Measurements from ENCODE around the gene ASTN2.

The ASTN2 gene

DNA sequence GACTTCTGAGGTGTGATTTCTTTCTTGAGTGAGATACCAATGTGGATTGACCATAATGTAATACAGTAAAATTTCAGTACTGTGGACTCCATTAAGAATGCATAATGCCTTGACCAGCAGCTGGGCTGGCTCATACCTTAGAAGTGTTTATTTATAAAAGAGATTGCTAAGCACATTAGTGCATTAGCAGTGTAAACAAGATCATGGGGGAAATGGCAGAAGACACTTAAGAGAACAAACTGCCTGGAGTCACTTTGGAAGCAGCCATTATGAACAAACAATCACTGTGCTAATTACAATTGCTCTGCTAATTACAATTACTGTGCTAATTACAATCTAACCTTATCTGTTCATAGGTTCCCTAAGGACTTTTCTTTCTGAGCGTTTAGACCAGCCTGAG lies 623.5 kb downstream of the ASTN2 start:
- Histone ChIP-seq H3F3A (ENCODE audit: insufficient read depth, low read length) (no peaks in the 10 kb centered on the region), H3K79me2 (ENCODE audit: low read length) (no peaks in the 10 kb centered on the region), H3K27me3 (replicated peaks; ENCODE audit: insufficient read depth, low read length) (no peaks in the 10 kb centered on the region), H3K4me1 (ENCODE audit: low read length) (no peaks in the 10 kb centered on the region), H3K9me2 (replicated peaks; ENCODE audit: insufficient read depth, low read length) (no peaks in the 10 kb centered on the region), H3K27ac (ENCODE audit: low read length) (no peak overlapping the region), H3K9ac (ENCODE audit: low read length) (no peak overlapping the region), H3K36me3 (replicated peaks; ENCODE audit: insufficient read depth, low read length) (no peaks in the 10 kb centered on the region), H4K20me1 (ENCODE audit: insufficient read depth, low read length) (no peaks in the 10 kb centered on the region), H3K4me3 (ENCODE audit: low read length) (no peak overlapping the region), H3K9me3 (replicated peaks; ENCODE audit: insufficient read depth, low read length) (no peaks in the 10 kb centered on the region), H3K4me2 (ENCODE audit: low read depth, low read length) (no peak overlapping the region), H2AFZ (ENCODE audit: low read length) (no peak overlapping the region)
- no peak for DNase-seq
- no peak for TF ChIP-seq EZH2phosphoT487 (IDR thresholded peaks at IDR 0.05; ENCODE audit: low read length)
- no peak for TF ChIP-seq EZH2 (optimal IDR thresholded peaks at IDR 0.05; ENCODE audit: low read depth, low read length)
- TF ChIP-seq, protein P1, sequence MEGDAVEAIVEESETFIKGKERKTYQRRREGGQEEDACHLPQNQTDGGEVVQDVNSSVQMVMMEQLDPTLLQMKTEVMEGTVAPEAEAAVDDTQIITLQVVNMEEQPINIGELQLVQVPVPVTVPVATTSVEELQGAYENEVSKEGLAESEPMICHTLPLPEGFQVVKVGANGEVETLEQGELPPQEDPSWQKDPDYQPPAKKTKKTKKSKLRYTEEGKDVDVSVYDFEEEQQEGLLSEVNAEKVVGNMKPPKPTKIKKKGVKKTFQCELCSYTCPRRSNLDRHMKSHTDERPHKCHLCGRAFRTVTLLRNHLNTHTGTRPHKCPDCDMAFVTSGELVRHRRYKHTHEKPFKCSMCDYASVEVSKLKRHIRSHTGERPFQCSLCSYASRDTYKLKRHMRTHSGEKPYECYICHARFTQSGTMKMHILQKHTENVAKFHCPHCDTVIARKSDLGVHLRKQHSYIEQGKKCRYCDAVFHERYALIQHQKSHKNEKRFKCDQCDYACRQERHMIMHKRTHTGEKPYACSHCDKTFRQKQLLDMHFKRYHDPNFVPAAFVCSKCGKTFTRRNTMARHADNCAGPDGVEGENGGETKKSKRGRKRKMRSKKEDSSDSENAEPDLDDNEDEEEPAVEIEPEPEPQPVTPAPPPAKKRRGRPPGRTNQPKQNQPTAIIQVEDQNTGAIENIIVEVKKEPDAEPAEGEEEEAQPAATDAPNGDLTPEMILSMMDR (IDR thresholded peaks at IDR 0.05; ENCODE audit: low read length): no peak

DNA sequence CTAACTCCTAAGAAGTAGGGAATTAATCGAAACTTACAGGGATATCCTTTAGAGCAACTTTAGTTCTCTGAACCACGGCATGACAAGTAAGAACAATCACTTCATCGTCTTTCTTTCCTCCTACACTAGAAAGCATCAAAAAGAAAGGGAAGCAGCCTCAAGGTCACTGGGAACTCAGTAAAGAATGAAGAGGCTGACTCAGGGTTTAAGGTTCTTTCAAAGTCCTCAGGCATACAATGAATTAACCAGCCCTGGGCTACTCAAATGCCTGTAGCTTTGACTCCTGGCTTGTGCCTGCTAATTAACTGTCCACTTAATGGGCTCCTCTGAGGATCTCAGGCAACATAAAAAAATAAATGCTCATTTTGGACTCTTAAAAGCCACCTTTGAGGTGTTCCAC lies 625.8 kb downstream of the ASTN2 start:
- Histone ChIP-seq H3K36me3 (replicated peaks; ENCODE audit: insufficient read depth, low read length) (no peaks in the 10 kb centered on the region), H3K4me3 (ENCODE audit: low read length) (no peak overlapping the region)

DNA sequence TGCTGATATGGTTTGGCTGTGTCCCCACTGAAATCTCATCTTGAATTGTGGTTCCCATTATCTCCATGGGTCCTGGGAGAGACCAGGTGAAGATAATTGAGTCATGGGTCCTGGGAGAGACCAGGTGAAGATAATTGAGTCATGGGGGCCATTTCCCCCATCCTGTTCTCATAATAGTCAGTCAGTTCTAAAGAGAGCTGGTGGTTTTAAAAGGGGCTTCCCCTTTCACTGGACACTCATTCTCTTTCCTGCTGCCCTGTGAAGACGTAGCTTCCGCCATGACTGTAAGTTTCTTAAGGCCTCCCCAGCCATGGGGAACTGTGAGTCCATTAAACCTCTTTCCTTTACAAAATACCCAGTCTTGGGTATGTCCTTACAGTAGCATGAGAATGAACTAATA lies 628.1 kb downstream of the ASTN2 start:
- Histone ChIP-seq H3K79me2 (ENCODE audit: low read length) (no peaks in the 10 kb centered on the region), H3K27me3 (replicated peaks; ENCODE audit: insufficient read depth, low read length) (no peaks in the 10 kb centered on the region), H4K20me1 (ENCODE audit: insufficient read depth, low read length) (no peaks in the 10 kb centered on the region), H3K9me2 (replicated peaks; ENCODE audit: insufficient read depth, low read length) (no peaks in the 10 kb centered on the region), H3K4me1 (ENCODE audit: low read length) (no peaks in the 10 kb centered on the region), H2AFZ (ENCODE audit: low read length) (no peak overlapping the region), H3K4me3 (ENCODE audit: low read length) (no peak overlapping the region), H3K27ac (ENCODE audit: low read length) (no peak overlapping the region), H3K4me2 (ENCODE audit: low read depth, low read length) (no peak overlapping the region), H3K9ac (ENCODE audit: low read length) (no peak overlapping the region), H3F3A (ENCODE audit: insufficient read depth, low read length) (no peaks in the 10 kb centered on the region), H3K9me3 (replicated peaks; ENCODE audit: insufficient read depth, low read length) (no peaks in the 10 kb centered on the region), H3K36me3 (replicated peaks; ENCODE audit: insufficient read depth, low read length) (no peaks in the 10 kb centered on the region)
- TF ChIP-seq, protein P1 (IDR thresholded peaks at IDR 0.05; ENCODE audit: low read length): no peak
- TF ChIP-seq EZH2 (optimal IDR thresholded peaks at IDR 0.05; ENCODE audit: low read depth, low read length) (no peak), EZH2phosphoT487 (IDR thresholded peaks at IDR 0.05; ENCODE audit: low read length) (no peak)
- DNase-seq: no peak

More for the DNA sequence above, 625.8 kb downstream of the ASTN2 start:
- Histone ChIP-seq H3K9me3 (replicated peaks; ENCODE audit: insufficient read depth, low read length) (no peaks in the 10 kb centered on the region), H2AFZ (ENCODE audit: low read length) (no peak overlapping the region), H3K9me2 (replicated peaks; ENCODE audit: insufficient read depth, low read length) (no peaks in the 10 kb centered on the region), H3K4me2 (ENCODE audit: low read depth, low read length) (no peak overlapping the region), H4K20me1 (ENCODE audit: insufficient read depth, low read length) (no peaks in the 10 kb centered on the region), H3F3A (ENCODE audit: insufficient read depth, low read length) (no peaks in the 10 kb centered on the region), H3K27ac (ENCODE audit: low read length) (no peak overlapping the region), H3K9ac (ENCODE audit: low read length) (no peak overlapping the region), H3K27me3 (replicated peaks; ENCODE audit: insufficient read depth, low read length) (no peaks in the 10 kb centered on the region), H3K79me2 (ENCODE audit: low read length) (no peaks in the 10 kb centered on the region), H3K4me1 (ENCODE audit: low read length) (no peaks in the 10 kb centered on the region)
- TF ChIP-seq EZH2phosphoT487 (IDR thresholded peaks at IDR 0.05; ENCODE audit: low read length) (no peak), EZH2 (optimal IDR thresholded peaks at IDR 0.05; ENCODE audit: low read depth, low read length) (no peak)
- TF ChIP-seq, protein P1 (IDR thresholded peaks at IDR 0.05; ENCODE audit: low read length): no peak
- DNase-seq: no peak

Data from MM.1S (cell line).